ENCODE data around the gene VPS26C. TPM values are rescaled to one million over a fixed set of nuclear protein-coding genes. Genes with fewer than 3 reads are reported as not detected.

Gene VPS26C
- polyA plus RNA-seq, 1 of the 3 experiments (the other 2 are of a cell fraction) = 34.8 TPM

DNA sequence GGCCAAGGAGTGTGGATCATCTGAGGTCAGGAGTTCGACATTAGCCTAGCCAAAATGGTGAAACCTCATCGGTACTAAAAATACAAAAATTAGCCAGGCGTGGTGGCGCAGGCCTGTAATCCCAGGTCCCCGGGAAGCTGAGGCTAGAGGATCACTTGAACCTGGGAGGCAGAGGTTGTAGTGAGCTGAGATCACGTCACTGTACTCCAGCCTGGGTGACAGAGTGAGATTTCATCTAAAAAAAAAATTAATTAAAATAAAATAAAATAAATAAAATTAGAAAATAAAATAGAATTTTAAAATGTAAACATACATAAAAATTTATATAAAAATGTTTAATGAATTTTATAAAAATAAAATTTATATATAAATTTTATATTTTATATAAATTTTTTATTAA, 5.8 kb upstream of the VPS26C start:
- Histone ChIP-seq H3K4me2 (no peak overlapping the region), H3K9me2 (no peaks in the 10 kb centered on the region), H3K27me3 (ENCODE audit: insufficient read depth) (no peaks in the 10 kb centered on the region), H3K4me3 (ENCODE audit: low read depth in 2 of 2, low read length in 1 of 2) (no peak overlapping the region), H3K27ac (ENCODE audit: low read depth in 2 of 2, low read length in 1 of 2) (no peak overlapping the region), H3F3A (replicated peaks; ENCODE audit: insufficient read depth) (no peaks in the 10 kb centered on the region), H3K9me3 (no peaks in the 10 kb centered on the region), H3K4me1 (ENCODE audit: control insufficient read depth in 1 of 2, insufficient read depth in 2 of 2, low read depth in 1 of 2, low read length in 1 of 2) (no peaks in the 10 kb centered on the region; a peak in 3 of 4 replicates), H3K36me3 (replicated peaks in 1 of 2; ENCODE audit: control insufficient read depth in 1 of 2, insufficient read depth in 2 of 2, low read length in 1 of 2) (no peaks in the 10 kb centered on the region), H2AFZ (ENCODE audit: low read depth) (no peak overlapping the region), H4K20me1 (ENCODE audit: insufficient read depth) (no peaks in the 10 kb centered on the region), H3K79me2 (ENCODE audit: insufficient read depth) (peaks cover 14% of the 10 kb centered on the region; the same call in 1 of the 2 replicates), H3K9ac (no peak overlapping the region)
- POLR2A ChIA-PET = no interaction called here
- 84% methylated on average over 6 of the region's 6 CpGs for WGBS (ENCODE audit: low lambda C conversion rate)
- TF ChIP-seq RCOR1 (IDR thresholded peaks at IDR 0.05; ENCODE audit: low read length) = no peak
- no peak for DNase-seq
- CTCF ChIA-PET = interaction anchor here (1.1 kb wide), 1 partner anchor 65 kb away, joined by 3 read pairs; no protein-coding TSS in a partner anchor

GRCh38 chr21:37270576-37271365, 3.6 kb upstream of the VPS26C start:
- no peak for DNase-seq
- Histone ChIP-seq H3K4me3 (ENCODE audit: low read depth in 2 of 2, low read length in 1 of 2) (no peak overlapping the region), H3K36me3 (replicated peaks in 1 of 2; ENCODE audit: control insufficient read depth in 1 of 2, insufficient read depth in 2 of 2, low read length in 1 of 2) (no peaks in the 10 kb centered on the region), H3K9ac (no peak overlapping the region), H3K27me3 (ENCODE audit: insufficient read depth) (no peaks in the 10 kb centered on the region), H3K79me2 (ENCODE audit: insufficient read depth) (peaks cover 26% of the 10 kb centered on the region), H3K4me2 (no peak overlapping the region), H4K20me1 (ENCODE audit: insufficient read depth) (no peaks in the 10 kb centered on the region), H3K9me2 (no peaks in the 10 kb centered on the region), H3K4me1 (ENCODE audit: control insufficient read depth in 1 of 2, insufficient read depth in 2 of 2, low read depth in 1 of 2, low read length in 1 of 2) (peaks cover 0 to 5% of the 10 kb centered on the region in 2 experiments; a peak in 3 of 4 replicates), H3K27ac (ENCODE audit: low read depth in 2 of 2, low read length in 1 of 2) (no peak overlapping the region), H2AFZ (ENCODE audit: low read depth) (no peak overlapping the region), H3K9me3 (no peaks in the 10 kb centered on the region), H3F3A (replicated peaks; ENCODE audit: insufficient read depth) (no peaks in the 10 kb centered on the region)
- ChIA-PET POLR2A (no interaction called here), CTCF (no interaction called here)
- TF ChIP-seq TCF12 (IDR thresholded peaks at IDR 0.05) (no peak), GATA2 (CRISPR knock-in tag; IDR thresholded peaks at IDR 0.05) (no peak), RFX5 (IDR thresholded peaks at IDR 0.05; ENCODE audit: low read length) (no peak)
- 87% methylated on average over 7 of the region's 8 CpGs for WGBS (ENCODE audit: low lambda C conversion rate)

- no peak overlapping the region for H3K9ac ChIP-seq
- 93% methylated on average over 11 of the region's 11 CpGs for WGBS (ENCODE audit: low lambda C conversion rate)
- CTCF ChIA-PET = no interaction called here
Observed at GRCh38 chr21:37269481-37269880, 2.3 kb upstream of the VPS26C start.

More at GRCh38 chr21:37269481-37269880, 2.3 kb upstream of the VPS26C start:
- Histone ChIP-seq H3K27me3 (ENCODE audit: insufficient read depth) (no peaks in the 10 kb centered on the region), H3K9me2 (no peaks in the 10 kb centered on the region), H3K27ac (ENCODE audit: low read depth in 2 of 2, low read length in 1 of 2) (no peak overlapping the region), H3K9me3 (no peaks in the 10 kb centered on the region), H3F3A (replicated peaks; ENCODE audit: insufficient read depth) (no peaks in the 10 kb centered on the region), H2AFZ (ENCODE audit: low read depth) (no peak overlapping the region), H4K20me1 (ENCODE audit: insufficient read depth) (peaks cover 4% of the 10 kb centered on the region; the same call in 1 of the 2 replicates), H3K36me3 (replicated peaks in 1 of 2; ENCODE audit: control insufficient read depth in 1 of 2, insufficient read depth in 2 of 2, low read length in 1 of 2) (peaks cover 6 to 7% of the 10 kb centered on the region in 2 experiments), H3K4me3 (ENCODE audit: low read depth in 2 of 2, low read length in 1 of 2) (no peak overlapping the region), H3K4me1 (ENCODE audit: control insufficient read depth in 1 of 2, insufficient read depth in 2 of 2, low read depth in 1 of 2, low read length in 1 of 2) (peaks cover 0 to 8% of the 10 kb centered on the region in 2 experiments; a peak in 3 of 4 replicates), H3K79me2 (ENCODE audit: insufficient read depth) (peaks cover 38% of the 10 kb centered on the region), H3K4me2 (no peak overlapping the region)
- DNase-seq = no peak
- POLR2A ChIA-PET = no interaction called here
- TF ChIP-seq, protein P1, sequence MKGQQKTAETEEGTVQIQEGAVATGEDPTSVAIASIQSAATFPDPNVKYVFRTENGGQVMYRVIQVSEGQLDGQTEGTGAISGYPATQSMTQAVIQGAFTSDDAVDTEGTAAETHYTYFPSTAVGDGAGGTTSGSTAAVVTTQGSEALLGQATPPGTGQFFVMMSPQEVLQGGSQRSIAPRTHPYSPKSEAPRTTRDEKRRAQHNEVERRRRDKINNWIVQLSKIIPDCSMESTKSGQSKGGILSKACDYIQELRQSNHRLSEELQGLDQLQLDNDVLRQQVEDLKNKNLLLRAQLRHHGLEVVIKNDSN (IDR thresholded peaks at IDR 0.05; ENCODE audit: borderline replicate concordance, low read depth) = no peak

All from SK-N-SH (cell line).